Measurements from ENCODE around the gene FBXO11. TPM values are rescaled to one million over a fixed set of nuclear protein-coding genes. Genes with fewer than 3 reads are reported as not detected.

FBXO11 gene
- total RNA-seq, 1 donor from 2014 or later = 69.3 TPM

DNA sequence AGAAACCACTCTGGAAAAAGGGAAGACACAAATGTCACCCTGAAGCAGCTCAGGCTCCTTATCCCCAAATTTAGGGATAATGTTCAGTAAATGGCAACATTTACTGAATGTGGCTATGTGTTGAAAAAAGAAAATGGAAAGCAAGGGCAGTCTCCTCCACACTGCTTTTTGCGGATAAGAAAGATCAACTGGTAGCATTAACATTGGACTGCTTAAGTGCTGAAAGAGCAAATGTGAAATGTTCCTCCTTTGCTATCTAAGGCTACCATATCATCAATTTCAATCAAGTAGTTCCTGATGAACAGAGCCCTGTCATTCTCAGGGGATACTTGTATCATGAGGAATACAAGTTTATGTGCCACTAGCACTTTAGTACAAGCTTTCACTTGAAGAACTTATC lies 12.5 kb downstream of the FBXO11 start:
- ATAC-seq = no peak
- H3K36me3 ChIP-seq = no peaks in the 10 kb centered on the region
- intact Hi-C loops (cut with DNase I) = no loop called here
- H3K27me3 ChIP-seq = no peaks in the 10 kb centered on the region
- peaks cover 76% of the 10 kb centered on the region for H3K4me1 ChIP-seq
- TF ChIP-seq, protein P1, sequence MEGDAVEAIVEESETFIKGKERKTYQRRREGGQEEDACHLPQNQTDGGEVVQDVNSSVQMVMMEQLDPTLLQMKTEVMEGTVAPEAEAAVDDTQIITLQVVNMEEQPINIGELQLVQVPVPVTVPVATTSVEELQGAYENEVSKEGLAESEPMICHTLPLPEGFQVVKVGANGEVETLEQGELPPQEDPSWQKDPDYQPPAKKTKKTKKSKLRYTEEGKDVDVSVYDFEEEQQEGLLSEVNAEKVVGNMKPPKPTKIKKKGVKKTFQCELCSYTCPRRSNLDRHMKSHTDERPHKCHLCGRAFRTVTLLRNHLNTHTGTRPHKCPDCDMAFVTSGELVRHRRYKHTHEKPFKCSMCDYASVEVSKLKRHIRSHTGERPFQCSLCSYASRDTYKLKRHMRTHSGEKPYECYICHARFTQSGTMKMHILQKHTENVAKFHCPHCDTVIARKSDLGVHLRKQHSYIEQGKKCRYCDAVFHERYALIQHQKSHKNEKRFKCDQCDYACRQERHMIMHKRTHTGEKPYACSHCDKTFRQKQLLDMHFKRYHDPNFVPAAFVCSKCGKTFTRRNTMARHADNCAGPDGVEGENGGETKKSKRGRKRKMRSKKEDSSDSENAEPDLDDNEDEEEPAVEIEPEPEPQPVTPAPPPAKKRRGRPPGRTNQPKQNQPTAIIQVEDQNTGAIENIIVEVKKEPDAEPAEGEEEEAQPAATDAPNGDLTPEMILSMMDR (IDR thresholded peaks at IDR 0.05) = no peak
- H3K27ac ChIP-seq = no peak overlapping the region
- no peak overlapping the region for H3K4me3 ChIP-seq
- no peak for DNase-seq
- no peaks in the 10 kb centered on the region for H3K9me3 ChIP-seq

DNA sequence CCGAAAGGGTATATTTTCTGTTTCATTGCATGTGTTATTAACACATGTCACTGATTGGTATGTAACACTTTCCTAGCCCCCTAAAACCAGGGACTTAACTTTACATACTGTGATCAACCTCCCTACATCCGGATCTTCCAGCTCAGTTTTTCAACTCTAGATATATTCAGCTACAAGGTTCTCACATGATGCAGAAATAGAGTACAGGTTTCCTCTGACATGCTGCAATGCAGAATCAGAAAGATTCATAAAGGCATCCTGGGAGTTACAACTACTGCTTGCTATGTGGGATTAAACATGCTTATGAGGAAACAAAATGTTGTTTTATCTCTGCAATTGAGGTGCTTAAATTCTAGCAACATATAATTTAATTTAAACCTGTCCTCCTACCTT lies 14.0 kb downstream of the FBXO11 start:
- Histone ChIP-seq H3K27me3 (no peaks in the 10 kb centered on the region), H3K4me3 (no peak overlapping the region), H3K36me3 (no peaks in the 10 kb centered on the region), H3K27ac (no peak overlapping the region), H3K9me3 (no peaks in the 10 kb centered on the region), H3K4me1 (peaks cover 76% of the 10 kb centered on the region)
- ATAC-seq (no peak), DNase-seq (no peak)
- intact Hi-C loops (cut with DNase I) = no loop called here
- TF ChIP-seq, protein P1 (IDR thresholded peaks at IDR 0.05) = no peak

DNA sequence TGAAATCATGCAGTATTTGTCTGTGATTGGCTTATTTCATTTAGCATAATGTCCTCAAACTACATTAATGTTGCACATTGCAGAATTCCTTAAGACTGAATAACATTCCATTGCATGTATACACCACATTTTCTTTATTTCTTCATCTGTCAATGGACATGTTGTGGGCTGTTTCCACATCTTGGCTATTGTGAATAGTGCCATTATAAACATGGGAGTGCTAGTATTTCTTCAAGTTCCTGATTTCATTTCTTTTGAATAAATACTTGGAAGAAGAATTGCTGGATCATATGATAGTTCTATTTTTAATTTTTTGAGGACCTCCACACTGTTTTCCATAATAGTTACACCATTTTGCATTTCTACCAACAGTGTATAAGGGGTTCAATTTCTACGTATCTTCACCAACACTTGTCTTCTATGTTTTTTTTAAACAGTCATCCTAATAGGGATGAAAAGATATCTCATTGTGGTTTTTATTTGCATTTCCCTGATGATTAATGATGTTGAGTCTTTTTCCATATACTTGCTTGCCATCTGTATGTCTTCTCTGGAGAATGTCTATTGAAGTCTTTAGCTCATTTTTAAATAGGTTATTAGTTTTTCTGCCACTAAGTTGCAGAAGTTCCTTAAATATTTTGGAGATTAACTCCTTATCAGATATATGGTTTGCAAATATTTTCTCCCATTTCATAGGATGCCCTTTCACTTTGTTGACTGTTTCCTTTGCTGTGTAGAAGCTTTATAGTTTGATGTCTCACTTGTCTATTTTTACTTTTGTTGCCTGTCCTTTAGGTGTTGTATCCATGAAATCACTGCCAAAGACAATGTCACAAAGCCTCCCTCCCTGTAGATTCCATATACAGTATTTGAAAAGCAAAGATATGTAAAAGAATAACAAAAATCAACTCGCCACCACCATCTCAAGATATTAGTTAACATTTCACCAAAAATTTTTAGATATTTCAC lies 14.6 kb downstream of the FBXO11 start:
- Histone ChIP-seq H3K9me3 (no peaks in the 10 kb centered on the region), H3K27ac (no peak overlapping the region), H3K4me1 (peaks cover 69% of the 10 kb centered on the region), H3K27me3 (no peaks in the 10 kb centered on the region), H3K4me3 (no peak overlapping the region), H3K36me3 (no peaks in the 10 kb centered on the region)
- TF ChIP-seq, protein P1 (IDR thresholded peaks at IDR 0.05) = no peak
- no peak for ATAC-seq
- intact Hi-C loops (cut with DNase I) = no loop called here
- no peak for DNase-seq

DNA sequence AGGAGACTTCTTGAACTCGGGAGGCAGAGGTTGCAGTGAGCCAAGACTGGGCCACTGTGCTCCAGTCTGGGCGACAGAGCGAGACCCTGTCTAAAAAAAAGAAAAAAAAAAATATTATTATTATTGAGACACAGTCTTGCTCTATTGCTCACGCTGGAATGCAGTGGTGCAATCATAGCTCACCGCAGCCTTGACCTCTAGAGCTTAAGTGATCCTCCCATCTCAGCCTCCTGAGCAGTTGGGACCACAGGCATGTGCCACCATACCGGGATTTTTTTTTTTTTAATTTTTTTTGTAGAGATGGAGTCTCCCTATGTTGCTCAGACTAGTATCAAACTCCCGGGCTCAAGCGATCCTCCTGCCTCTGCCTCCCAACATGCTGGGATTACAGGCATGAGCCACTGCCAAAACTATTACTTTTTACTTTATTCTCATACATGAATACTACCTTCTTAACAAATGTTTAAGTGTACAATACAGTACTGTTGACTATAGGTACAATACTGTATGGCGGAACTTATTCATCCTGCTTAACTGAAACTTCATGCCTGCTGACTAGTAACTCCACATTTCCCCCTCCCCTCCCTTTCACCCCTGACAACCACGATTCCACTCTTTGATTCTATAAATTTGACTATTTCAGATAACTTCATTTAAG lies 15.5 kb downstream of the FBXO11 start:
- H3K27ac ChIP-seq = no peak overlapping the region
- no peaks in the 10 kb centered on the region for H3K27me3 ChIP-seq
- TF ChIP-seq, protein P1 (IDR thresholded peaks at IDR 0.05) = no peak
- H3K4me3 ChIP-seq = no peak overlapping the region
- DNase-seq (no peak), ATAC-seq (no peak)
- peaks cover 61% of the 10 kb centered on the region for H3K4me1 ChIP-seq
- H3K9me3 ChIP-seq = no peaks in the 10 kb centered on the region
- intact Hi-C loops (cut with DNase I) = no loop called here
- H3K36me3 ChIP-seq = no peaks in the 10 kb centered on the region

DNA sequence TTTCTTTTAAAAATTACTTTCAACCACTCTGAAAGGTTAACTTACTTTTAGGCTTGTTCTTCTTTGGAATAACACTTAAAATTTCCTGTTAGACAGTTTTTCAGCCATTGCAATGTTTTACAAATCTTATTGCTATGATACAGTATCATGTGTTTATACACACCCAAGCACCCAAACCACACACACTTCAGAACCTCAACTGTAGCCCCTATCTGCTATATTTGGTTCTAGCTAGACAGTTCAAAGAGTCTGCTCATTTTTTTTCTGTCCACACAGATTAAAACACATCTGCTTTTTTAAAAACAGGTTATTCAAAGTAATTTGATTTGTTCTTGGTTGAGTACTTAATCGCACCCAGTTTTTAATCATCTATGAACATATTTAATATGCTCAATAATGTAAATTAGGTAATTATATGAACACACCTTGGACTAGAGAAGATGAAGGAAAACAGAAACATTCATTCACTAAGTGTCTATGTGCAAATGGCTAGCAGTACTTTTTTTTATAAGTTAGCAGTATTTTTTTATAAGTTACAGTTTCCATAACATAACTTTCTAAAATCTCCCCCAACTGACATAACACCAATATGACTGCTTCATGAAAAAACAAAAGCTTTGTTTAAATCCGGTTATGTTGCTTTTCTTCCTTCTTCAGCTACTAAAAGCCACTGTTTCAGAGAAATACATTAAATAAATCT lies 17.6 kb downstream of the FBXO11 start:
- peaks cover 41% of the 10 kb centered on the region for H3K4me1 ChIP-seq
- intact Hi-C loops (cut with DNase I) = no loop called here
- DNase-seq (no peak), ATAC-seq (peak; percentile 59)
- no peaks in the 10 kb centered on the region for H3K27me3 ChIP-seq
- TF ChIP-seq, protein P1 (IDR thresholded peaks at IDR 0.05) = no peak
- H3K27ac ChIP-seq = no peak overlapping the region
- no peaks in the 10 kb centered on the region for H3K36me3 ChIP-seq
- no peaks in the 10 kb centered on the region for H3K9me3 ChIP-seq
- no peak overlapping the region for H3K4me3 ChIP-seq
